ENCODE measurements around the gene PAM16.

PAM16 gene

GRCh38 chr16:4315186-4316107 is 35.7 kb downstream of the PAM16 start, which contains the start of gene GLIS2 (continued):
- TF ChIP-seq, protein P1, sequence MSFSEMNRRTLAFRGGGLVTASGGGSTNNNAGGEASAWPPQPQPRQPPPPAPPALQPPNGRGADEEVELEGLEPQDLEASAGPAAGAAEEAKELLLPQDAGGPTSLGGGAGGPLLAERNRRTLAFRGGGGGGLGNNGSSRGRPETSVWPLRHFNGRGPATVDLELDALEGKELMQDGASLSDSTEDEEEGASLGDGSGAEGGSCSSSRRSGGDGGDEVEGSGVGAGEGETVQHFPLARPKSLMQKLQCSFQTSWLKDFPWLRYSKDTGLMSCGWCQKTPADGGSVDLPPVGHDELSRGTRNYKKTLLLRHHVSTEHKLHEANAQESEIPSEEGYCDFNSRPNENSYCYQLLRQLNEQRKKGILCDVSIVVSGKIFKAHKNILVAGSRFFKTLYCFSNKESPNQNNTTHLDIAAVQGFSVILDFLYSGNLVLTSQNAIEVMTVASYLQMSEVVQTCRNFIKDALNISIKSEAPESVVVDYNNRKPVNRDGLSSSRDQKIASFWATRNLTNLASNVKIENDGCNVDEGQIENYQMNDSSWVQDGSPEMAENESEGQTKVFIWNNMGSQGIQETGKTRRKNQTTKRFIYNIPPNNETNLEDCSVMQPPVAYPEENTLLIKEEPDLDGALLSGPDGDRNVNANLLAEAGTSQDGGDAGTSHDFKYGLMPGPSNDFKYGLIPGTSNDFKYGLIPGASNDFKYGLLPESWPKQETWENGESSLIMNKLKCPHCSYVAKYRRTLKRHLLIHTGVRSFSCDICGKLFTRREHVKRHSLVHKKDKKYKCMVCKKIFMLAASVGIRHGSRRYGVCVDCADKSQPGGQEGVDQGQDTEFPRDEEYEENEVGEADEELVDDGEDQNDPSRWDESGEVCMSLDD (tag by site-specific recombination; IDR thresholded peaks at IDR 0.05), result peak; percentile 60; the same call in 1 of the 2 replicates
- TF ChIP-seq, protein P2, sequence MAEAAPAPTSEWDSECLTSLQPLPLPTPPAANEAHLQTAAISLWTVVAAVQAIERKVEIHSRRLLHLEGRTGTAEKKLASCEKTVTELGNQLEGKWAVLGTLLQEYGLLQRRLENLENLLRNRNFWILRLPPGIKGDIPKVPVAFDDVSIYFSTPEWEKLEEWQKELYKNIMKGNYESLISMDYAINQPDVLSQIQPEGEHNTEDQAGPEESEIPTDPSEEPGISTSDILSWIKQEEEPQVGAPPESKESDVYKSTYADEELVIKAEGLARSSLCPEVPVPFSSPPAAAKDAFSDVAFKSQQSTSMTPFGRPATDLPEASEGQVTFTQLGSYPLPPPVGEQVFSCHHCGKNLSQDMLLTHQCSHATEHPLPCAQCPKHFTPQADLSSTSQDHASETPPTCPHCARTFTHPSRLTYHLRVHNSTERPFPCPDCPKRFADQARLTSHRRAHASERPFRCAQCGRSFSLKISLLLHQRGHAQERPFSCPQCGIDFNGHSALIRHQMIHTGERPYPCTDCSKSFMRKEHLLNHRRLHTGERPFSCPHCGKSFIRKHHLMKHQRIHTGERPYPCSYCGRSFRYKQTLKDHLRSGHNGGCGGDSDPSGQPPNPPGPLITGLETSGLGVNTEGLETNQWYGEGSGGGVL (tag by site-specific recombination; IDR thresholded peaks at IDR 0.05), result peak; percentile 85
- no peak for TF ChIP-seq ZNF138 (tag by site-specific recombination; IDR thresholded peaks at IDR 0.05; ENCODE audit: borderline replicate concordance)
- TF ChIP-seq ZNF596 (tag by site-specific recombination; IDR thresholded peaks at IDR 0.05), result peak; percentile 68
- 0 out of 2 replicates have a peak, but pooled peaks have one; percentile 40 for TF ChIP-seq ZSCAN30 (tag by site-specific recombination; IDR thresholded peaks at IDR 0.05)
- TF ChIP-seq SP2 (tag by site-specific recombination; IDR thresholded peaks at IDR 0.05), result 0 out of 2 replicates have a peak, but pooled peaks have one; percentile 26
- TF ChIP-seq ZNF692 (tag by site-specific recombination; IDR thresholded peaks at IDR 0.05), result no peak
- 0 out of 2 replicates have a peak, but pooled peaks have one; percentile 7 for TF ChIP-seq ZEB2 (tag by site-specific recombination; IDR thresholded peaks at IDR 0.05)
- TF ChIP-seq ZBTB8A (tag by site-specific recombination; IDR thresholded peaks at IDR 0.05), result peak; percentile 96
- TF ChIP-seq ZNF280D (tag by site-specific recombination; IDR thresholded peaks at IDR 0.05), result no peak
- TF ChIP-seq ZFHX2 (tag by site-specific recombination; conservative IDR thresholded peaks at IDR 0.05), result peak; percentile 40; the same call in 1 of the 2 replicates
- TF ChIP-seq, protein P3, sequence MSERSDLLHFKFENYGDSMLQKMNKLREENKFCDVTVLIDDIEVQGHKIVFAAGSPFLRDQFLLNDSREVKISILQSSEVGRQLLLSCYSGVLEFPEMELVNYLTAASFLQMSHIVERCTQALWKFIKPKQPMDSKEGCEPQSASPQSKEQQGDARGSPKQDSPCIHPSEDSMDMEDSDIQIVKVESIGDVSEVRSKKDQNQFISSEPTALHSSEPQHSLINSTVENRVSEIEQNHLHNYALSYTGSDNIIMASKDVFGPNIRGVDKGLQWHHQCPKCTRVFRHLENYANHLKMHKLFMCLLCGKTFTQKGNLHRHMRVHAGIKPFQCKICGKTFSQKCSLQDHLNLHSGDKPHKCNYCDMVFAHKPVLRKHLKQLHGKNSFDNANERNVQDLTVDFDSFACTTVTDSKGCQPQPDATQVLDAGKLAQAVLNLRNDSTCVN (tag by site-specific recombination; optimal IDR thresholded peaks at IDR 0.05), result peak; percentile 85
- TF ChIP-seq ZSCAN18 (tag by site-specific recombination; IDR thresholded peaks at IDR 0.05), result no peak
- TF ChIP-seq GLIS1 (tag by site-specific recombination; IDR thresholded peaks at IDR 0.05), result peak; percentile 44; the same call in 1 of the 2 replicates
- TF ChIP-seq ZNF660 (tag by site-specific recombination; IDR thresholded peaks at IDR 0.05), result peak; percentile 20; the same call in 1 of the 2 replicates
- TF ChIP-seq KLF9 (tag by site-specific recombination; IDR thresholded peaks at IDR 0.05; ENCODE audit: low read depth), result 0 out of 2 replicates have a peak, but pooled peaks have one; percentile 31
- peak; percentile 24; the same call in 1 of the 2 replicates for TF ChIP-seq ZIC2 (tag by site-specific recombination; IDR thresholded peaks at IDR 0.05)
- TF ChIP-seq KLF1 (tag by site-specific recombination; IDR thresholded peaks at IDR 0.05), result 0 out of 2 replicates have a peak, but pooled peaks have one; percentile 9
- no peak; the same call in 1 of the 2 replicates for TF ChIP-seq HIC1 (tag by site-specific recombination; IDR thresholded peaks at IDR 0.05)
- TF ChIP-seq ZNF146 (tag by site-specific recombination; IDR thresholded peaks at IDR 0.05), result no peak
